Testis (tissue), 2 donors: ENCODE results near the gene KCNJ10.

Experiments
- CTCF ChIP-seq, 3 experiments: fragments of 450-650 bp in 2 of 3; fragments of 200-600 bp in 1 of 3; sonication (generic) in 1 of 3; IDR thresholded peaks; one replicate each; pipeline ENCODE4 v1.5.1; 2016 to 2019; ENCODE audit warnings: antibody characterized with exemption in 3 of 3, mild to moderate bottlenecking in 2 of 3, moderate library complexity in 1 of 3
- POLR2A ChIP-seq: fragments of 450-650 bp; IDR thresholded peaks from one replicate; pipeline ENCODE4 v1.6.1; 2017; ENCODE audit warnings: antibody characterized with exemption, mild to moderate bottlenecking, moderate library complexity

- TF ChIP-seq POLR2A (no peak), CTCF (IDR thresholded peaks at IDR 0.05) (no peak)
Measured at GRCh38 chr1:159991513-159991912, 78.4 kb downstream of the KCNJ10 start.
